NCI-H146 treated with DMSO at 0.1 percent for 48 hours (cell line): ENCODE results near the gene PSME2.

Experiments
- DNase-seq: peaks from one replicate; lab custom pipeline; 2025; ENCODE audit not compliant: unreplicated experiment; lab: John Stamatoyannopoulos, UW

PSME2 gene

GRCh38 chr14:24095271-24096068 is 50.9 kb downstream of the PSME2 start:
- peak; percentile 42 for DNase-seq

GRCh38 chr14:24094841-24095270 is 51.6 kb downstream of the PSME2 start:
- no peak for DNase-seq

GRCh38 chr14:24093901-24094840 is 52.2 kb downstream of the PSME2 start, which contains the start of gene PCK2:
TSS of gene PCK2 (plus strand) at chr14:24094311. CDS start at chr14:24094406, 95 bp downstream.
- peak; percentile 79 for DNase-seq
